SHP77 (cell line): ENCODE results near the gene PHF2.

Experiments used
- DNase-seq, 2 experiments: peaks; one replicate each; lab custom pipeline; 2025; lab: John Stamatoyannopoulos, UW

Gene PHF2

GRCh38 chr9:93652604-93653592 is 76.5 kb downstream of the PHF2 start:
- no peak for DNase-seq

GRCh38 chr9:93653760-93654159 is 77.4 kb downstream of the PHF2 start:
- DNase-seq: no peak

GRCh38 chr9:93654351-93654961 is 78.1 kb downstream of the PHF2 start:
- DNase-seq: no peak

- no peak for DNase-seq
Measured at GRCh38 chr9:93655621-93656425, 79.4 kb downstream of the PHF2 start.

GRCh38 chr9:93656426-93657239 is 80.2 kb downstream of the PHF2 start:
- DNase-seq: no peak

- no peak for DNase-seq
Measured at GRCh38 chr9:93657331-93658111, 81.1 kb downstream of the PHF2 start.

- DNase-seq: no peak
Measured at GRCh38 chr9:93658184-93658925, 82.0 kb downstream of the PHF2 start.

- DNase-seq: no peak
Measured at GRCh38 chr9:93659044-93659836, 82.9 kb downstream of the PHF2 start.

GRCh38 chr9:93659837-93660177 is 83.4 kb downstream of the PHF2 start:
- no peak for DNase-seq

GRCh38 chr9:93660352-93661046 is 84.1 kb downstream of the PHF2 start:
- no peak for DNase-seq

- DNase-seq: no peak
Measured at GRCh38 chr9:93661591-93661990, 85.2 kb downstream of the PHF2 start.

- DNase-seq: no peak
Measured at GRCh38 chr9:93662016-93662638, 85.7 kb downstream of the PHF2 start.

- no peak for DNase-seq
Measured at GRCh38 chr9:93662952-93663572, 86.7 kb downstream of the PHF2 start.

- no peak for DNase-seq
Measured at GRCh38 chr9:93663877-93664548, 87.6 kb downstream of the PHF2 start.

GRCh38 chr9:93664549-93665120 is 88.3 kb downstream of the PHF2 start:
- no peak for DNase-seq

- DNase-seq: no peak
Measured at GRCh38 chr9:93665128-93665636, 88.8 kb downstream of the PHF2 start.
